ENCODE results near the gene TBC1D13.
"Not testable (repeated sequence)": the region's sequence is repeated elsewhere in the genome, so short reads cannot be mapped to it uniquely, and the experiment has no call there.

TBC1D13 gene

DNA sequence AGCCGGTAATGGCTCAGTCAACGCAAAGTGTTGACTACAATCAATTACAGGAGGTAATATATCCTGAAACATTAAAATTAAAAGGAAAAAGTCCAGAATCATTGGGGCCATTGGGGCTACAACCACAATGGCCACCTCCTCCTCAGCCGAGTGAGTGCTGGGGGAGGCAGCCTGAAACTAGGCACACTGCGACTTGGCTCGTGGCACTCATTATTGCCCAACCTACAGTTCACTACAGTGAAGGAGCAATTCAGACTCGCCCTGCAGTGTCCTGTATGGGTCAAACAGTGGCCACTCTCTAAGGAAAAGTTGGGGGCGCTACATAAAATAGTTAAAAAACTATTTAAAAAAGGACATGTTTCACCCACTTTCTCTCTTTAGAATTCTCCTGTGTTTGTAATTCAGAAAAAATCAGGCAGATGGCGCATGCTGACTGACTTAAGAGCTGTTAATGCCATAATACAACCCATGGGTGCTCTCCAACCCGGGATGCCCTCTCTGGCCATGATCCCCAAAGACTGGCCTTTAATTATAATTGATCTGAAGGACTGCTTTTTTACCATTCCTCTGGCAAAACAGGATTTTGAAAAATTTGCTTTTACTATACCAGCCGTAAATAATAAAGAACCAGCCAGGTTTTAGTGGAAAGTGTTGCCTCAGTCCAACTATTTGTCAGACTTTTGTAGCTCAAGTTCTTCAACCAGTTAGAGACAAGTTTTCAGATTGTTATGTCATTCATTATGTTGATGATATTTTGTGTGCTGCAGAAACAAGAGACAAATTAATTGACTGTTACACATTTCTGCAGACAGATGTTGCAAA, 64.9 kb downstream of the TBC1D13 start:
- FAIRE-seq = peak; percentile 90

DNA sequence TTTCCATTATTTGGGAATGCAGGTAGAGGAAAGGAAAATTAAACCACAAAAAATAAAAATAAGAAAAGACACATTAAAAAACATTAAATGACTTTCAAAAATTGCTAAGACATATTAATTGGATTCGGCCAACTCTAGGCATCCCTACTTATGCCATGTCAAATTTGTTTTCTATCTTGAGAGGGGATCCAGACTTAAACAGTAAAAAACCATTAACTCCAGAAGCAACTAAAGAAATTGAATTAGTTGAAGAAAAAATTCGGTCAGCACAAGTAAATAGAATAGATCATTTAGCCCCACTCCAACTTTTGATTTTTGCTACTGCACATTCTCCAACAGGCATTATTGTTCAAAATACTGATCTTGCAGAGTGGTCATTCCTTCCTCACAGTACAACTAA, 65.6 kb downstream of the TBC1D13 start:
- FAIRE-seq = not testable (repeated sequence)

DNA sequence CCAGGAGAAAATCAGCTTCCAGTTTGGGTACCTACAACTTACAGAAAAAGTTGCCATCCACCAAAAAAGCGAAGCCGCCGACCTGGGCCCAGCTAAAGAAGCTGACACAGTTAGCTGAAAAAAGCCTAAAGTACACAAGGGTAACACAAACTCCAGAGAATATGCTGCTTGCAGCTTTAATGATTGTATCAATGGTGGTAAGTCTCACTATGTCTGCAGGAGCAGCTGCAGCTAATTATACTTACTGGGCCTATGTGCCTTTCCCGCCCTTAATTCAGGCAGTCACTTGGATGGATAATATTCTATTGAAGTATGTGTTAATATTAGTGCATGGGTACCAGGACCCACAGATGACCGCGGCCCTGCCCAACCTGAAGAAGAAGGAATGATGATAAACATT, 67.4 kb downstream of the TBC1D13 start:
- not testable (repeated sequence) for FAIRE-seq

DNA sequence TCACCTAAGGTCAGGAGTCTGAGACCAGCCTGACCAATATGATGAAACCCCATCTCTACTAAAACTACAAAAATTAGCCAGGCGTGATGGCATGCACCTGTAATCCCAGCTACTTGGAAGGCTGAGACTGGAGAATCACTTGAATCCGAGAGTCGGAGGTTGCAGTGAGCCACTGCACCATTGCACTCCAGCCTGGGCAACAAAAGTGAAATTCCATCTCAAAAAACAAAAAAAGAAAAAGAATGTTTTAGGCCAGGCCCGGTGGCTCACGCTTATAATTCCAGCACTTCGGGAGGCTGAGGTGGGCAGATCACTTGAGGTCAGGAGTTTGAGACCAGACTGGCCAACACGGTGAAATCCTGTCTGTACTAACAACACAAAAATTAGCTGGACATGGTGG, 71.4 kb downstream of the TBC1D13 start:
- FAIRE-seq = not testable (repeated sequence)
